Measurements from ENCODE around the gene DOHH. TPM values are rescaled to one million over a fixed set of nuclear protein-coding genes. Genes with fewer than 3 reads are reported as not detected.

DOHH gene
- total and polyA plus RNA-seq, 2 donors (not counting 3 experiments of a cell fraction or from before 2014, with no cell fraction given): 8.7 to 15.2 TPM

GRCh38 chr19:3537101-3537437 lies 36.6 kb upstream of the DOHH start:
- H3K9ac ChIP-seq (replicated peaks; ENCODE audit: extremely low read depth, insufficient read depth, low read length): no peak overlapping the region
- intact Hi-C loops (cut with micrococcal nuclease) (no loop called here), dilution Hi-C loops (cut with MboI; ENCODE audit: extremely low pct_ligation_motif_present, low sequenced_read_pairs) (no loop called here)
- no peaks in the 10 kb centered on the region for H3K9me1 ChIP-seq (replicated peaks; ENCODE audit: control insufficient read depth, extremely low read depth, insufficient read depth, low read length)
- no peaks in the 10 kb centered on the region for H3K4me1 ChIP-seq (ENCODE audit: control insufficient read depth, extremely low read depth, insufficient read depth, low read length)
- H3K27me3 ChIP-seq (ENCODE audit: control insufficient read depth in 2 of 2, insufficient read depth in 2 of 2, low read length in 2 of 2): no peaks in the 10 kb centered on the region
- ChIA-PET POLR2A (interaction anchor here (0.6 kb wide), 1 partner anchor 16 kb away, joined by 6 read pairs; no protein-coding TSS in a partner anchor), CTCF (interaction anchor here (1.3 to 1.5 kb wide), 2 partner anchors 9 to 12 kb away, joined by 3 to 4 read pairs; no protein-coding TSS in a partner anchor)
- no peak overlapping the region for H3K27ac ChIP-seq (ENCODE audit: insufficient read depth, low read depth, low read length)
- H3K4me3 ChIP-seq (replicated peaks in 1 of 3; ENCODE audit: insufficient read depth in 1 of 3, low read depth in 1 of 3, low read length in 3 of 3): no peak overlapping the region
- no peak overlapping the region for H3K4me2 ChIP-seq (ENCODE audit: insufficient read depth, low read length)
- TF ChIP-seq CTCF (IDR thresholded peaks at IDR 0.05; ENCODE audit: extremely low read depth in 1 of 2, insufficient read depth in 1 of 2, low read depth in 1 of 2, low read length in 2 of 2) (no peak), GATA2 (IDR thresholded peaks at IDR 0.05; ENCODE audit: insufficient read depth, insufficient read length, low read depth, low read length) (no peak), MAX (IDR thresholded peaks at IDR 0.05; ENCODE audit: insufficient read depth, insufficient read length) (no peak), EZH2 (IDR thresholded peaks at IDR 0.05; ENCODE audit: borderline replicate concordance, low read depth, low read length, severe bottlenecking) (no peak), POLR2AphosphoS5 (IDR thresholded peaks at IDR 0.05; ENCODE audit: insufficient read depth, low read depth, low read length) (no peak), JUN (IDR thresholded peaks at IDR 0.05; ENCODE audit: borderline replicate concordance, insufficient read depth, insufficient read length, low read depth) (no peak), FOS (IDR thresholded peaks at IDR 0.05; ENCODE audit: borderline replicate concordance, insufficient read depth, low read length) (no peak), MYC (IDR thresholded peaks at IDR 0.05; ENCODE audit: low read depth, low read length) (no peak), POLR2A (IDR thresholded peaks at IDR 0.05; ENCODE audit: low read depth, low read length) (no peak)
- BruUV-seq (replicated peaks): no TSS peak
- H3K79me2 ChIP-seq (ENCODE audit: control insufficient read depth, insufficient read depth, low read length): no peaks in the 10 kb centered on the region
- FAIRE-seq (no peak), DNase-seq (ENCODE audit: low read depth, low spot score) (no peak)
- no peaks in the 10 kb centered on the region for H3K9me3 ChIP-seq (replicated peaks; ENCODE audit: control insufficient read depth, insufficient read depth, low read length)
- no peak overlapping the region for H2AFZ ChIP-seq (ENCODE audit: low read depth, low read length)
- H4K20me1 ChIP-seq (replicated peaks; ENCODE audit: control insufficient read depth, extremely low read depth, insufficient read depth, low read length): no peaks in the 10 kb centered on the region
- peaks cover 3 to 32% of the 10 kb centered on the region in 2 experiments for H3K36me3 ChIP-seq (ENCODE audit: control insufficient read depth in 2 of 2, extremely low read depth in 1 of 2, insufficient read depth in 2 of 2, low read length in 2 of 2)

All from endothelial cell of umbilical vein (primary cell).